ENCODE measurements around the gene ULK4. TPM values are rescaled to one million over a fixed set of nuclear protein-coding genes. Genes with fewer than 3 reads are reported as not detected.

Gene ULK4
- total RNA-seq, 1 donor from 2014 or later = 10.2 TPM

GRCh38 chr3:41936384-41936783, 25.5 kb downstream of the ULK4 start:
- no peak overlapping the region for H3K27ac Mint-ChIP-seq (ENCODE audit: unreplicated experiment)
- no peak for DNase-seq (ENCODE audit: low spot score)
- no peak overlapping the region for H3K4me3 Mint-ChIP-seq (ENCODE audit: unreplicated experiment)
- H3K27me3 Mint-ChIP-seq (ENCODE audit: unreplicated experiment) = no peaks in the 10 kb centered on the region
- peaks cover 4% of the 10 kb centered on the region for H3K36me3 Mint-ChIP-seq (ENCODE audit: low read depth, unreplicated experiment)
- H3K9me3 Mint-ChIP-seq (ENCODE audit: unreplicated experiment) = no peaks in the 10 kb centered on the region
- no peaks in the 10 kb centered on the region for H3K4me1 Mint-ChIP-seq (ENCODE audit: unreplicated experiment)
- TF ChIP-seq CTCF (IDR thresholded peaks at IDR 0.05; ENCODE audit: unreplicated experiment) = no peak

- no peak overlapping the region for H3K4me3 Mint-ChIP-seq (ENCODE audit: unreplicated experiment)
Observed at GRCh38 chr3:41933154-41933676, 28.7 kb downstream of the ULK4 start.

GRCh38 chr3:41932464-41932863, 29.4 kb downstream of the ULK4 start:
- Mint-ChIP-seq H3K27me3 (ENCODE audit: unreplicated experiment) (no peaks in the 10 kb centered on the region), H3K9me3 (ENCODE audit: unreplicated experiment) (no peaks in the 10 kb centered on the region), H3K4me3 (ENCODE audit: unreplicated experiment) (no peak overlapping the region), H3K4me1 (ENCODE audit: unreplicated experiment) (no peaks in the 10 kb centered on the region), H3K27ac (ENCODE audit: unreplicated experiment) (no peak overlapping the region), H3K36me3 (ENCODE audit: low read depth, unreplicated experiment) (peaks cover 4% of the 10 kb centered on the region)
- TF ChIP-seq CTCF (IDR thresholded peaks at IDR 0.05; ENCODE audit: unreplicated experiment) = no peak
- DNase-seq (ENCODE audit: low spot score) = no peak

More at GRCh38 chr3:41933154-41933676, 28.7 kb downstream of the ULK4 start:
- H3K36me3 Mint-ChIP-seq (ENCODE audit: low read depth, unreplicated experiment) = peaks cover 4% of the 10 kb centered on the region
- H3K27me3 Mint-ChIP-seq (ENCODE audit: unreplicated experiment) = no peaks in the 10 kb centered on the region
- H3K27ac Mint-ChIP-seq (ENCODE audit: unreplicated experiment) = no peak overlapping the region
- H3K9me3 Mint-ChIP-seq (ENCODE audit: unreplicated experiment) = no peaks in the 10 kb centered on the region
- TF ChIP-seq CTCF (IDR thresholded peaks at IDR 0.05; ENCODE audit: unreplicated experiment) = no peak
- H3K4me1 Mint-ChIP-seq (ENCODE audit: unreplicated experiment) = no peaks in the 10 kb centered on the region
- no peak for DNase-seq (ENCODE audit: low spot score)

GRCh38 chr3:41920406-41920965, 41.4 kb downstream of the ULK4 start:
- Mint-ChIP-seq H3K36me3 (ENCODE audit: low read depth, unreplicated experiment) (no peaks in the 10 kb centered on the region), H3K4me3 (ENCODE audit: unreplicated experiment) (no peak overlapping the region), H3K4me1 (ENCODE audit: unreplicated experiment) (no peaks in the 10 kb centered on the region), H3K9me3 (ENCODE audit: unreplicated experiment) (no peaks in the 10 kb centered on the region), H3K27ac (ENCODE audit: unreplicated experiment) (no peak overlapping the region), H3K27me3 (ENCODE audit: unreplicated experiment) (peaks cover 1% of the 10 kb centered on the region)
- no peak for TF ChIP-seq CTCF (IDR thresholded peaks at IDR 0.05; ENCODE audit: unreplicated experiment)
- no peak for DNase-seq (ENCODE audit: low spot score)

GRCh38 chr3:41915353-41915752, 46.5 kb downstream of the ULK4 start:
- H3K9me3 Mint-ChIP-seq (ENCODE audit: unreplicated experiment) = no peaks in the 10 kb centered on the region
- TF ChIP-seq CTCF (IDR thresholded peaks at IDR 0.05; ENCODE audit: unreplicated experiment) = no peak
- no peak overlapping the region for H3K27ac Mint-ChIP-seq (ENCODE audit: unreplicated experiment)
- no peaks in the 10 kb centered on the region for H3K4me1 Mint-ChIP-seq (ENCODE audit: unreplicated experiment)
- H3K36me3 Mint-ChIP-seq (ENCODE audit: low read depth, unreplicated experiment) = no peaks in the 10 kb centered on the region
- H3K4me3 Mint-ChIP-seq (ENCODE audit: unreplicated experiment) = no peak overlapping the region
- no peak for DNase-seq (ENCODE audit: low spot score)
- H3K27me3 Mint-ChIP-seq (ENCODE audit: unreplicated experiment) = no peaks in the 10 kb centered on the region

All from endothelial cell (in vitro differentiated cells).